GM12878 (cell line): ENCODE measurements around the gene UVSSA. TPM values are rescaled to one million over a fixed set of nuclear protein-coding genes. Genes with fewer than 3 reads are reported as not detected.

Experiments used
- ATAC-seq: fragments of 200-7000 bp; cut with Tn5 transposase; 3 replicates; pipeline ENCODE4 v1.9.1; 2020; ENCODE audit warnings: mild to moderate bottlenecking, moderate library complexity
- BruUV-seq: library from RNA; stranded (reverse); fragments of 400-500 nt; replicated peaks from 2 replicates; lab custom pipeline; 2021; lab: Mats Ljungman, UMichigan
- CTCF ChIA-PET: fragments of 300-600 bp; sonication (Branson Sonifier 250); formaldehyde crosslinking; extraction: SDS; loops from one replicate; lab custom pipeline; 2021; ENCODE audit warnings: inconsistent platforms; lab: Yijun Ruan, JAX
- POLR2A ChIA-PET: fragments of 350-600 bp; formaldehyde crosslinking; extraction: SDS; loops from one replicate; lab custom pipeline; 2021; ENCODE audit warnings: inconsistent platforms; lab: Charles Lee
- RAD21 ChIA-PET: fragments of 300-600 bp; sonication (Branson Sonifier 250); formaldehyde crosslinking; loops from one replicate; lab custom pipeline; 2023; ENCODE audit warnings: antibody characterized with exemption; ENCODE audit not compliant: unreplicated experiment; lab: Charles Lee
- SMC1A ChIA-PET: fragments of 300-600 bp; sonication (Branson Sonifier 250); formaldehyde crosslinking; loops from one replicate; lab custom pipeline; 2023; ENCODE audit not compliant: unreplicated experiment, uncharacterized antibody; lab: Charles Lee
- DNase-seq: peaks from one replicate; pipeline ENCODE4 v3.0.0-alpha.2; 2011; ENCODE audit warnings: low read depth, low spot score
- FAIRE-seq: peaks from 3 replicates; lab custom pipeline; 2011; peaks lifted over from hg19 to GRCh38; lab: Jason Lieb, UNC
- H2AFZ ChIP-seq: 2 replicates; pipeline ENCODE4 v1.6.0; 2011; ENCODE audit warnings: low read depth, low read length, control low read depth; ENCODE audit not compliant: control insufficient read depth
- H3K27ac ChIP-seq: 2 replicates; pipeline ENCODE4 v1.5.1; 2011; ENCODE audit warnings: control low read depth; ENCODE audit not compliant: control insufficient read depth, insufficient read depth
- H3K27me3 ChIP-seq, 2 experiments: replicated peaks in 1 of 2; 2 replicates each; pipeline versions ENCODE4 v1.6.0 to v1.6.1; 2011; ENCODE audit warnings: low read length in 1 of 2; ENCODE audit not compliant: control insufficient read depth in 2 of 2, insufficient read depth in 2 of 2
- H3K36me3 ChIP-seq, 2 experiments: 2 replicates each; pipeline ENCODE4 v1.5.1; 2011; ENCODE audit warnings: low read length in 1 of 2; ENCODE audit not compliant: control insufficient read depth in 2 of 2, insufficient read depth in 2 of 2
- H3K4me1 ChIP-seq: 2 replicates; pipeline ENCODE4 v1.6.1; 2011; ENCODE audit warnings: mild to moderate bottlenecking, low read length, moderate library complexity, mixed read lengths; ENCODE audit not compliant: control insufficient read depth, insufficient read depth
- H3K4me2 ChIP-seq: 2 replicates; pipeline ENCODE4 v1.6.0; 2011; ENCODE audit warnings: control low read depth; ENCODE audit not compliant: control insufficient read depth, insufficient read depth
- H3K4me3 ChIP-seq: fragments of 200-600 bp; sonication (generic); 2 replicates; pipeline ENCODE4 v1.5.1; 2016
- H3K79me2 ChIP-seq: 2 replicates; pipeline ENCODE4 v1.6.0; 2011; ENCODE audit warnings: low read length; ENCODE audit not compliant: control insufficient read depth, insufficient read depth
- H3K9ac ChIP-seq: 2 replicates; pipeline ENCODE4 v1.8.0; 2011; ENCODE audit warnings: low read length, control low read depth, mixed read lengths; ENCODE audit not compliant: control insufficient read depth, insufficient read depth
- H3K9me3 ChIP-seq: replicated peaks from 3 replicates; pipeline ENCODE4 v1.5.1; 2011; ENCODE audit warnings: mild to moderate bottlenecking, low read length; ENCODE audit not compliant: control insufficient read depth, insufficient read depth
- H4K20me1 ChIP-seq: 2 replicates; pipeline ENCODE4 v1.6.0; 2011; ENCODE audit not compliant: control insufficient read depth, insufficient read depth
- POU2F2 ChIP-seq: IDR thresholded peaks from 3 replicates; pipeline ENCODE4 v1.6.1; 2011; ENCODE audit warnings: low read depth, mild to moderate bottlenecking, low read length, borderline replicate concordance
- RUNX3 ChIP-seq: IDR thresholded peaks from 2 replicates; pipeline ENCODE4 v1.6.1; 2012; ENCODE audit warnings: low read length, inconsistent platforms
- WGBS: methylation state at CpG from one replicate; pipeline ENCODE4 v1.1.6; 2016; ENCODE audit warnings: low lambda C conversion rate; ENCODE audit not compliant: insufficient replicate concordance, insufficient coverage; ENCODE audit errors: missing lambda C conversion rate; 5-methylcytosine and 5-hydroxymethylcytosine counted together
- in situ Hi-C: fragments of 300-500 bp; cut with MboI; formaldehyde crosslinking; loops from 9 replicates; pipeline ENCODE4 v1.14.3; 2018; ENCODE audit warnings: mixed read lengths
- intact Hi-C: fragments of 100-400 bp; cut with micrococcal nuclease; formaldehyde crosslinking; loops from one replicate; pipeline ENCODE4 v1.14.2; 2022; ENCODE audit not compliant: unreplicated experiment
- polyA plus RNA-seq, 11 experiments: library from polyadenylated mRNA; depleted of rRNA in 4 of 11; unstranded in 6 of 11; stranded (reverse) in 5 of 11; fragments of >200 nt; fragmentation: Nextera tagmentation in 4 of 11; fragmentation: Illumina TruSeq in 1 of 11; extraction: Ambion mirVana in 4 of 11; extraction: Trizol in 1 of 11; gene quantifications; 1 replicate in 1 of 11; 2 replicates in 10 of 11; pipeline versions ENCODE4 v1.2.1 to v1.2.3, GENCODE V29; 2011 to 2016; ENCODE audit warnings: inconsistent platforms in 2 of 11, missing spikeins in 2 of 11, low read depth in 1 of 11
- total RNA-seq, 4 experiments: library from RNA; depleted of rRNA in 3 of 4; stranded (reverse); fragments of >200 nt in 3 of 4; fragmentation: Illumina TruSeq in 1 of 4; extraction: Trizol in 1 of 4; gene quantifications; 2 replicates each; pipeline versions ENCODE4 v1.2.1 to v1.2.3, GENCODE V29; 2013 to 2021
- TF ChIP-seq, protein P1 (sequence below): fragments of 450-650 bp; IDR thresholded peaks from 2 replicates; pipeline ENCODE4 v1.6.1; 2016; ENCODE audit warnings: mild to moderate bottlenecking

UVSSA gene
- total and polyA plus RNA-seq, 10 of the 15 experiments (the other 5 are each of a cell fraction or from before 2014, with no cell fraction given): 0.34 to 16.8 (median 3.6) TPM

DNA sequence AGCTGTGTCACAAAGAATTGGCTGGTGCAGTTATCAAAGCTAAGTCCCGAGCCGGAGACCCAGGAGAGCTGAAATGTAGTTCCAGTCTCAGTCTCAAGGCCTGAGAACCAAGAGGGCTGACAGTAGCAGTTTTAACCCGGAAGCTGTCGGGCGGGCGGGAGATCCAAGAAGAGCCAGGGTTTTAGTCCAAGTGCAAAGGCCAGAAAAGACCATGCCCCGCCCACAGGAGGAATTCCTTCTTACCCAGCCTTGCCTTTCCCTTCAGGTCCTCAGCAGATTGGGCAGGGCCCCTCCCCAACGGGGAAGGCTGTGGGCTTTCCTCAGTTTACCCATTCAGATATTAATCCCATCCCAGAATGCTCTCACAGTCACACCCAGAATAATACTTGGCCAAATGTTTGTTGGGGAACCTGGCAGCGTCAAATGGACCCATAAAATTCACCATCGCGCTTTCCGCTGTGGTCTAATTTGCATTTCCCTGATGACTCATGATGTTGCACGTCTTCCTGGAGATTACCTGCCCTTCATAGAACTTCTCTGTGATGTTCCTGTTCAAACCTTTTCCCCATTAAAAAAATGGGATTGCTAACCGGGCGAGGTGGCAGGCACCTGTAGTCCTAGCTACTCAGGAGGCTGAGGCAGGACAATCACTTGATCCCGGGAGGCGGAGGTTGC, 41.1 kb upstream of the UVSSA start:
- H2AFZ ChIP-seq: no peak overlapping the region
- H3K4me1 ChIP-seq: no peaks in the 10 kb centered on the region; the same call in 1 of the 2 replicates
- no peak overlapping the region for H3K4me2 ChIP-seq
- FAIRE-seq: no peak
- no peak for DNase-seq
- H3K4me3 ChIP-seq: no peak overlapping the region
- ChIA-PET CTCF (no interaction called here), POLR2A (no interaction called here), SMC1A (no interaction called here), RAD21 (no interaction called here)
- no peak for ATAC-seq
- intact Hi-C loops (no loop called here), in situ Hi-C loops (no loop called here)
- no peaks in the 10 kb centered on the region; the same call in 2 of the 3 replicates for H3K9me3 ChIP-seq
- H4K20me1 ChIP-seq: no peaks in the 10 kb centered on the region
- peaks cover 30% of the 10 kb centered on the region for H3K79me2 ChIP-seq
- no peak overlapping the region for H3K27ac ChIP-seq
- H3K36me3 ChIP-seq: peaks cover 1 to 4% of the 10 kb centered on the region in 2 experiments; a peak in 3 of 4 replicates
- no TSS peak for BruUV-seq
- TF ChIP-seq RUNX3 (peak; percentile 36), POU2F2 (peak; percentile 71; the same call in 1 of the 3 replicates)
- TF ChIP-seq, protein P1, sequence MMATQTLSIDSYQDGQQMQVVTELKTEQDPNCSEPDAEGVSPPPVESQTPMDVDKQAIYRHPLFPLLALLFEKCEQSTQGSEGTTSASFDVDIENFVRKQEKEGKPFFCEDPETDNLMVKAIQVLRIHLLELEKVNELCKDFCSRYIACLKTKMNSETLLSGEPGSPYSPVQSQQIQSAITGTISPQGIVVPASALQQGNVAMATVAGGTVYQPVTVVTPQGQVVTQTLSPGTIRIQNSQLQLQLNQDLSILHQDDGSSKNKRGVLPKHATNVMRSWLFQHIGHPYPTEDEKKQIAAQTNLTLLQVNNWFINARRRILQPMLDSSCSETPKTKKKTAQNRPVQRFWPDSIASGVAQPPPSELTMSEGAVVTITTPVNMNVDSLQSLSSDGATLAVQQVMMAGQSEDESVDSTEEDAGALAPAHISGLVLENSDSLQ: no peak
- WGBS: 68% methylated on average over 17 of the region's 17 CpGs
- H3K9ac ChIP-seq: no peak overlapping the region
- no peaks in the 10 kb centered on the region for H3K27me3 ChIP-seq
